ENCODE results near the gene SYT14. TPM values are rescaled to one million over a fixed set of nuclear protein-coding genes. Genes with fewer than 3 reads are reported as not detected.
"Not testable (repeated sequence)": the region's sequence is repeated elsewhere in the genome, so short reads cannot be mapped to it uniquely, and the experiment has no call there.

Gene SYT14
- total RNA-seq, 1 experiment from 2014 or later = 0.07 TPM

DNA sequence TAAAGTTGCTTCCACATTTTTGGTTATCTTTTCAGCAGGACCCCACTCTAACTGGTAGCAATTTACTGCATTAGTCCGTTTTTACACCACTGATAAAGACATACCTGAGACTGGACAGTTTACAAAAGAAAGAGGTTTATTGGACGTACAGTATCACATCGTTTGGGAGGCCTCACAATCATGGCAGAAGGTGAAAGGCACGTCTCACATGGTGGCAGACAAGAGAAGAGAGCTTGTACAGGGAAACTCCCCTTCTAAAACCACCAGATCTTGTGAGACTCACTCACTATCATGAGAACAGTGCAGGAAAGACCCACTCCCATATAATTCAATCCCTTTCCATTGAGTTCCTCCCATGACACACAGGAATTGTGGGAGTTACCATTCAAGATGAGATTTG is 112.5 kb downstream of the SYT14 start:
- ATAC-seq; H3K4me3 ChIP-seq (replicated peaks in 1 of 2; ENCODE audit: low read depth in 1 of 2, low read length in 2 of 2); CTCF ChIA-PET; H4K20me1 ChIP-seq (ENCODE audit: insufficient read depth); H3K79me2 ChIP-seq (ENCODE audit: insufficient read depth, low read length); H3K36me3 ChIP-seq (ENCODE audit: control insufficient read depth in 1 of 2, insufficient read depth in 2 of 2, low read length in 2 of 2); BruUV-seq (replicated peaks); H3K4me2 ChIP-seq (ENCODE audit: low read length); H2AFZ ChIP-seq (ENCODE audit: low read depth, low read length, poor library complexity, severe bottlenecking); POLR2A ChIA-PET; intact Hi-C loops (cut with micrococcal nuclease); DNase-seq (ENCODE audit: low read depth, low spot score); H3K9ac ChIP-seq (ENCODE audit: low read length); H3K9me2 ChIP-seq (ENCODE audit: insufficient read depth); H3K4me1 ChIP-seq (ENCODE audit: control insufficient read depth in 1 of 2, insufficient read depth in 2 of 2, low read length in 2 of 2); RAD21 ChIA-PET (ENCODE audit: low non-redundant PET in 1 of 2, low total read pairs in 2 of 2, uncharacterized antibody in 2 of 2, unreplicated experiment in 2 of 2); H3K9me3 ChIP-seq (ENCODE audit: control insufficient read depth in 1 of 2, insufficient read depth in 1 of 2, low read depth in 1 of 2, low read length in 2 of 2); H3K27ac ChIP-seq (ENCODE audit: low read depth, low read length): not testable (repeated sequence)
- H3K27me3 ChIP-seq (ENCODE audit: insufficient read depth, low read length) = peaks cover 22% of the 10 kb centered on the region

DNA sequence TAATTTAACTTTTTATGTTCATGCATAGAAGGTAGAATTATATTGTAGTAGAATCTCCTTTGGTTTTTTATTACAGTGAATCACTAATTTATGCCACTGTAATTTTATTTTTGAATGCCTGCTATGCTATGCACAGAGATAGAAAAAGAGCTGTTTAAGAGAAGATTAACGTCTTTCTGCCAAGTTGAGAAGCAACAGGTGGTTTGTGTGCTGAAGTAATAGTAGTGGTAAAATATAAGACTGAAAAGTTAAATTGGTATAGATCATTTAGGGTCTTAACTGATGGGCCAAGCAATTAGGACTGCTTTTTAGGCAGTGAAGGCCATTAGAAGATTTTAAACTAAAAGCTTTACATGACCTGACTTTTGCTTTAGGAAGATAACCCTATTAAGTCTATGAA is 115.1 kb downstream of the SYT14 start:
- Histone ChIP-seq H3K27ac (ENCODE audit: low read depth, low read length) (no peak overlapping the region), H3K9ac (ENCODE audit: low read length) (no peak overlapping the region), H3K36me3 (ENCODE audit: control insufficient read depth in 1 of 2, insufficient read depth in 2 of 2, low read length in 2 of 2) (no peaks in the 10 kb centered on the region), H3K4me2 (ENCODE audit: low read length) (no peak overlapping the region), H3K79me2 (ENCODE audit: insufficient read depth, low read length) (no peaks in the 10 kb centered on the region), H3K27me3 (ENCODE audit: insufficient read depth, low read length) (peaks cover 26% of the 10 kb centered on the region), H4K20me1 (ENCODE audit: insufficient read depth) (no peaks in the 10 kb centered on the region), H3K4me3 (replicated peaks in 1 of 2; ENCODE audit: low read depth in 1 of 2, low read length in 2 of 2) (no peak overlapping the region), H3K4me1 (ENCODE audit: control insufficient read depth in 1 of 2, insufficient read depth in 2 of 2, low read length in 2 of 2) (no peaks in the 10 kb centered on the region), H3K9me3 (ENCODE audit: control insufficient read depth in 1 of 2, insufficient read depth in 1 of 2, low read depth in 1 of 2, low read length in 2 of 2) (no peaks in the 10 kb centered on the region), H2AFZ (ENCODE audit: low read depth, low read length, poor library complexity, severe bottlenecking) (no peak overlapping the region), H3K9me2 (ENCODE audit: insufficient read depth) (no peaks in the 10 kb centered on the region)
- ChIA-PET POLR2A (no interaction called here), CTCF (no interaction called here), RAD21 (ENCODE audit: low non-redundant PET in 1 of 2, low total read pairs in 2 of 2, uncharacterized antibody in 2 of 2, unreplicated experiment in 2 of 2) (no interaction called here)
- no peak for ATAC-seq
- DNase-seq (ENCODE audit: low read depth, low spot score) = no peak
- TF ChIP-seq, protein P1, sequence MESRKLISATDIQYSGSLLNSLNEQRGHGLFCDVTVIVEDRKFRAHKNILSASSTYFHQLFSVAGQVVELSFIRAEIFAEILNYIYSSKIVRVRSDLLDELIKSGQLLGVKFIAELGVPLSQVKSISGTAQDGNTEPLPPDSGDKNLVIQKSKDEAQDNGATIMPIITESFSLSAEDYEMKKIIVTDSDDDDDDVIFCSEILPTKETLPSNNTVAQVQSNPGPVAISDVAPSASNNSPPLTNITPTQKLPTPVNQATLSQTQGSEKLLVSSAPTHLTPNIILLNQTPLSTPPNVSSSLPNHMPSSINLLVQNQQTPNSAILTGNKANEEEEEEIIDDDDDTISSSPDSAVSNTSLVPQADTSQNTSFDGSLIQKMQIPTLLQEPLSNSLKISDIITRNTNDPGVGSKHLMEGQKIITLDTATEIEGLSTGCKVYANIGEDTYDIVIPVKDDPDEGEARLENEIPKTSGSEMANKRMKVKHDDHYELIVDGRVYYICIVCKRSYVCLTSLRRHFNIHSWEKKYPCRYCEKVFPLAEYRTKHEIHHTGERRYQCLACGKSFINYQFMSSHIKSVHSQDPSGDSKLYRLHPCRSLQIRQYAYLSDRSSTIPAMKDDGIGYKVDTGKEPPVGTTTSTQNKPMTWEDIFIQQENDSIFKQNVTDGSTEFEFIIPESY (IDR thresholded peaks at IDR 0.05; ENCODE audit: extremely low read depth, insufficient replicate concordance, low read length) = no peak
- TF ChIP-seq RAD21 (IDR thresholded peaks at IDR 0.05; ENCODE audit: low read depth) (no peak), ELF1 (IDR thresholded peaks at IDR 0.05; ENCODE audit: borderline replicate concordance, low read depth) (no peak), EZH2phosphoT487 (IDR thresholded peaks at IDR 0.05; ENCODE audit: borderline replicate concordance) (no peak), CBX3 (IDR thresholded peaks at IDR 0.05; ENCODE audit: low read depth) (no peak), SIN3A (IDR thresholded peaks at IDR 0.05; ENCODE audit: low read depth) (no peak), JUND (IDR thresholded peaks at IDR 0.05) (no peak), ZFX (IDR thresholded peaks at IDR 0.05) (no peak), FOSL1 (IDR thresholded peaks at IDR 0.05; ENCODE audit: low read depth) (no peak)
- intact Hi-C loops (cut with micrococcal nuclease) = no loop called here
- BruUV-seq (replicated peaks) = no TSS peak

Measured in HCT116 (cell line).